PFSK-1 (cell line): ENCODE results near the gene NRXN3.

ENCODE experiments used
- POLR2AphosphoS5 ChIP-seq: IDR thresholded peaks from 2 replicates; pipeline ENCODE4 v1.6.1; 2012; ENCODE audit warnings: low read depth, mild to moderate bottlenecking, control low read depth, low read length, moderate library complexity
- TAF1 ChIP-seq: IDR thresholded peaks from 2 replicates; pipeline ENCODE4 v1.6.1; 2012; ENCODE audit warnings: low read length, control low read depth, borderline replicate concordance; ENCODE audit not compliant: insufficient read depth

GRCh38 chr14:79712302-79712950, 1542.3 kb downstream of the NRXN3 start:
- TF ChIP-seq TAF1 (no peak), POLR2AphosphoS5 (no peak)
